Colonic mucosa (tissue), 4 donors: ENCODE data around the gene NOS1AP. TPM values are rescaled to one million over a fixed set of nuclear protein-coding genes. Genes with fewer than 3 reads are reported as not detected.
A peak's percentile ranks its signal among the peaks of the same experiment; 100 is the strongest.

Experiments used
- DNase-seq: peaks from one replicate; pipeline ENCODE4 v3.0.0-alpha.2; 2020
- H3K27ac ChIP-seq: fragments of 200-600 bp; one replicate; pipeline ENCODE4 v1.8.0; 2021
- H3K27me3 ChIP-seq: fragments of 200-600 bp; one replicate; pipeline ENCODE4 v1.8.0; 2021
- H3K36me3 ChIP-seq: fragments of 200-600 bp; one replicate; pipeline ENCODE4 v1.8.0; 2021
- H3K4me1 ChIP-seq: fragments of 200-600 bp; one replicate; pipeline ENCODE4 v1.8.0; 2021; ENCODE audit warnings: mild to moderate bottlenecking
- H3K4me3 ChIP-seq: fragments of 200-600 bp; one replicate; pipeline ENCODE4 v1.8.0; 2021
- H3K9ac ChIP-seq, 2 donors: one replicate each; pipeline ENCODE4 v1.7.0; 2013; ENCODE audit warnings: control low read depth in 2 of 2, low read depth in 2 of 2, low read length in 2 of 2
- H3K9me3 ChIP-seq: fragments of 200-600 bp; one replicate; pipeline ENCODE4 v1.8.0; 2021
- CTCF ChIP-seq: fragments of 200-600 bp; IDR thresholded peaks from one replicate; pipeline ENCODE4 v1.8.0; 2022; ENCODE audit warnings: antibody characterized with exemption, mild to moderate bottlenecking
- intact Hi-C: fragments of 100-400 bp; cut with DNase I; formaldehyde crosslinking; loops from one replicate; pipeline ENCODE4 v1.14.1; 2022
- total RNA-seq, 2 donors: library from RNA; stranded (reverse); fragmentation: NEBNext Ultra II Directional in 1 of 2; extraction: Animal tissue kit (Norgen Biotek cat#: 25700) in 1 of 2; gene quantifications; one replicate each; pipeline ENCODE4 v1.2.1, GENCODE V29; 2021
- donor health status: healthy.
- donor health status: DM: no; HTN: no; CAD: no.
- donor health status: DM: no; HTN: no; CAD: no.

NOS1AP gene
- total RNA-seq, 2 donors from 2014 or later, result 9.0 to 14.4 TPM

GRCh38 chr1:162175379-162176081 is 106.0 kb downstream of the NOS1AP start:
- DNase-seq, result no peak
- H3K9ac ChIP-seq, result no peak overlapping the region
- intact Hi-C loops, result no loop called here
- no peak overlapping the region for H3K27ac ChIP-seq
- peaks cover 5% of the 10 kb centered on the region for H3K4me1 ChIP-seq
- H3K9me3 ChIP-seq, result no peaks in the 10 kb centered on the region
- no peaks in the 10 kb centered on the region for H3K36me3 ChIP-seq
- no peak overlapping the region for H3K4me3 ChIP-seq
- no peak for TF ChIP-seq CTCF
- H3K27me3 ChIP-seq, result no peaks in the 10 kb centered on the region

- intact Hi-C loops, result no loop called here
- Histone ChIP-seq H3K27ac (no peak overlapping the region), H3K4me3 (no peak overlapping the region), H3K4me1 (peaks cover 5% of the 10 kb centered on the region), H3K9ac (no peak overlapping the region), H3K36me3 (no peaks in the 10 kb centered on the region), H3K9me3 (no peaks in the 10 kb centered on the region), H3K27me3 (no peaks in the 10 kb centered on the region)
- no peak for DNase-seq
- no peak for TF ChIP-seq CTCF
These were observed 107.6 kb downstream of the NOS1AP start for GRCh38 chr1:162177126-162177525.

- peaks cover 5% of the 10 kb centered on the region for H3K4me1 ChIP-seq
- no peak overlapping the region for H3K4me3 ChIP-seq
- no peaks in the 10 kb centered on the region for H3K9me3 ChIP-seq
- no peaks in the 10 kb centered on the region for H3K27me3 ChIP-seq
- DNase-seq, result no peak
- no peak for TF ChIP-seq CTCF
- no peak overlapping the region for H3K27ac ChIP-seq
- no peaks in the 10 kb centered on the region for H3K36me3 ChIP-seq
- H3K9ac ChIP-seq, result no peak overlapping the region
- intact Hi-C loops, result no loop called here
These were observed 108.9 kb downstream of the NOS1AP start for GRCh38 chr1:162178432-162178831.

- no peaks in the 10 kb centered on the region for H3K36me3 ChIP-seq
- peaks cover 5% of the 10 kb centered on the region for H3K4me1 ChIP-seq
- no peaks in the 10 kb centered on the region for H3K9me3 ChIP-seq
- no peak overlapping the region for H3K4me3 ChIP-seq
- intact Hi-C loops, result no loop called here
- no peak overlapping the region for H3K27ac ChIP-seq
- H3K27me3 ChIP-seq, result no peaks in the 10 kb centered on the region
- no peak for TF ChIP-seq CTCF
- DNase-seq, result peak; percentile 38
- H3K9ac ChIP-seq, result no peak overlapping the region
These were observed 109.6 kb downstream of the NOS1AP start for GRCh38 chr1:162179121-162179520.

GRCh38 chr1:162180813-162181212 is 111.3 kb downstream of the NOS1AP start:
- H3K4me1 ChIP-seq, result peaks cover 5% of the 10 kb centered on the region
- no peak overlapping the region for H3K4me3 ChIP-seq
- no peaks in the 10 kb centered on the region for H3K27me3 ChIP-seq
- no peak overlapping the region for H3K9ac ChIP-seq
- H3K36me3 ChIP-seq, result no peaks in the 10 kb centered on the region
- no peak for DNase-seq
- intact Hi-C loops, result no loop called here
- no peak overlapping the region for H3K27ac ChIP-seq
- H3K9me3 ChIP-seq, result no peaks in the 10 kb centered on the region
- no peak for TF ChIP-seq CTCF
